GM13977 (cell line): ENCODE results near the gene GNB1L.

Source experiments
- DNase-seq: peaks from one replicate; pipeline ENCODE4 v3.0.0; 2012; ENCODE audit warnings: low spot score
- in situ Hi-C: fragments of 300-500 bp; cut with MboI; formaldehyde crosslinking; loops from one replicate; pipeline ENCODE4 v1.12.0; 2022; ENCODE audit warnings: low sequenced_read_pairs, low pct_unique_long_range_greater_than_20kb, mixed read lengths, inconsistent platforms; ENCODE audit not compliant: unreplicated experiment
- TF ChIP-seq, protein P1 (sequence below): IDR thresholded peaks from 2 replicates; pipeline ENCODE4 v1.5.1; 2012; ENCODE audit warnings: mild to moderate bottlenecking, control low read depth; ENCODE audit not compliant: insufficient read depth; ENCODE audit errors: extremely low read depth, missing control alignments

GNB1L gene

DNA sequence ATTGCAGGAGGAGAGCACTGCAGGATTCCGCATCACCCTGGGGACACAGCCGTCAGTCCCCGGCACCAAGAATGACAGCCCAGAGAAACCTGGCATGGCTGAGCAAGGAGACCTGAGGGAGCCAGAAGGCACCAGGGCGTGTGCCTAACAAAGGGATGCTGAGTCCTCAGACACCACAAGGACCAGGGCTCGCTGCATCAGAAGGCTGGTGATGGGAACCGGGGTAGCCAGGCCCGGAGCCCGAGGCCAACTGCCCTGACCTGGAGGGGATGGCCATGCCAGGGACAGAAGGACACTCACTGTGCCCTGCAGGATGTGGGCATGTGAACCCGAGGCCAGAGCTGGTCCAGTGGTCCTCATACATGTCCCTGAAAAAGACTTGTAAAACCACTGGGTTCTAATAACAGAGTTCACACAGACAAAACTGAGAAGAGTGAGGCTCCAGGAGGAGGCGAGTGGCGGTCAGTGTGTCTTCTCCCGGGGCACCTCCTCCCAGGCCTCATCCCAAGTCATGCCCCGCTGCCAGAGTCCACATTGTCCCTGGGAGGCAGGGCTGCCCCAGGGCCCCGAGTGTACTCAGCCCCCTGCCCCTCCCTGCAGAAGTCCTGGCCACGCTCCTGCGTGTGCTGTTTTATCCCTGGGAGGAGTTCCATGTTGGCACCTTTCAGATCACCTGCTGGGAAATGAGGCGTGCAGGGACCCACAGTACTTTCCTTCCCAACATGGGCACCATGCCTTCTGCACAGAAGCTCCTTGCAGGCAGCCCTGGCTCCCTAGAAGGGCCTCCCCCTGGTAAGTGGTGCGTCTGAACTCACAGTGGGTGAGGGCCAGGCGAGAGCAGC, 51.6 kb downstream of the GNB1L start:
- no peak for DNase-seq
- TF ChIP-seq, protein P1, sequence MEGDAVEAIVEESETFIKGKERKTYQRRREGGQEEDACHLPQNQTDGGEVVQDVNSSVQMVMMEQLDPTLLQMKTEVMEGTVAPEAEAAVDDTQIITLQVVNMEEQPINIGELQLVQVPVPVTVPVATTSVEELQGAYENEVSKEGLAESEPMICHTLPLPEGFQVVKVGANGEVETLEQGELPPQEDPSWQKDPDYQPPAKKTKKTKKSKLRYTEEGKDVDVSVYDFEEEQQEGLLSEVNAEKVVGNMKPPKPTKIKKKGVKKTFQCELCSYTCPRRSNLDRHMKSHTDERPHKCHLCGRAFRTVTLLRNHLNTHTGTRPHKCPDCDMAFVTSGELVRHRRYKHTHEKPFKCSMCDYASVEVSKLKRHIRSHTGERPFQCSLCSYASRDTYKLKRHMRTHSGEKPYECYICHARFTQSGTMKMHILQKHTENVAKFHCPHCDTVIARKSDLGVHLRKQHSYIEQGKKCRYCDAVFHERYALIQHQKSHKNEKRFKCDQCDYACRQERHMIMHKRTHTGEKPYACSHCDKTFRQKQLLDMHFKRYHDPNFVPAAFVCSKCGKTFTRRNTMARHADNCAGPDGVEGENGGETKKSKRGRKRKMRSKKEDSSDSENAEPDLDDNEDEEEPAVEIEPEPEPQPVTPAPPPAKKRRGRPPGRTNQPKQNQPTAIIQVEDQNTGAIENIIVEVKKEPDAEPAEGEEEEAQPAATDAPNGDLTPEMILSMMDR = no peak
- in situ Hi-C loops = loop anchor here (10.0 kb wide), 1 partner anchor 92 kb away; no protein-coding TSS in a partner anchor

DNA sequence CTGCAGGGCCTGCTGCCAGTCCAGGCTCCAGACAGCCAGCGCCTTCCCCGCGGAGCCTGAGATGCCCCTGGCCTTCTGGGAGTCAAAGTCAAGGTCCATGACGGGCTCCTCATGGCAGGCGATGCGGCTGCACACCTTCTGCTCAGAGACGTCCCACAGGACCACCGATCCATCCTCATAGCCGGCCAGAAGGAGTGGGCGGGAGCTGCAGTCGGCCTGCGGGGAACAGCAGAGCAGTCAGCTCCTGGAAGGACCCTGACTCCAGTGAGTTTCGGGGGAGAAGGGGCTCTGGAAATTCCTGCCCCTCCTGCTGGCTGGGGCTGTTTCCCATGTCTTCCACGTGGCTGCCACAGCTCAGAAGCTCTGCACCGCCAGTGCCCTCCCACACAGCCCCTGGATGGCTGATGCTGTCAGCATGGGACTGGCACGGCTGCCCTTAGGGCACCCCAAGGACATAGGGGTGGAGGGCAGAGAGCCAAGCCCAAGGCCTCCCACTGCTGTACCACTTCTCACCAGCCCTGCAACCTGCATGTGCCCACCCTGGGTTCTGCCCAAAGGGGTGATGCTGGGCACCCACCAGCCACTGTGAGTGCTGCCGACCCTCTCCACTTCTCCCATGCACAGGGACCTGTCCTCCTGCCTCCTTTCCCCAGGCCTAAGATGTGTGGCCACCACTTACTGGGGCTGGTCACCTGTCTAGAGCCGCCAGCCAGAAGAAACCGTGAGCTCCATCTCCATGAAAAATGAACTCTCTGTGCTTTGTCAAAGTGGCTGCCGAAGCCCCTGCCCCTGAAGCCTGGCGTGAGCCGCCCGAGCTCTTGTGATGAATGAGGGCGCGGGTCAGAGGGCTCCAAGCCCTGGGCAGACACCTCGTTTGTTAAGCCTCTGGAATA, 52.4 kb downstream of the GNB1L start:
- DNase-seq = no peak
- in situ Hi-C loops = loop anchor here (10.0 kb wide), 1 partner anchor 93 kb away; no protein-coding TSS in a partner anchor
- TF ChIP-seq, protein P1 = no peak

DNA sequence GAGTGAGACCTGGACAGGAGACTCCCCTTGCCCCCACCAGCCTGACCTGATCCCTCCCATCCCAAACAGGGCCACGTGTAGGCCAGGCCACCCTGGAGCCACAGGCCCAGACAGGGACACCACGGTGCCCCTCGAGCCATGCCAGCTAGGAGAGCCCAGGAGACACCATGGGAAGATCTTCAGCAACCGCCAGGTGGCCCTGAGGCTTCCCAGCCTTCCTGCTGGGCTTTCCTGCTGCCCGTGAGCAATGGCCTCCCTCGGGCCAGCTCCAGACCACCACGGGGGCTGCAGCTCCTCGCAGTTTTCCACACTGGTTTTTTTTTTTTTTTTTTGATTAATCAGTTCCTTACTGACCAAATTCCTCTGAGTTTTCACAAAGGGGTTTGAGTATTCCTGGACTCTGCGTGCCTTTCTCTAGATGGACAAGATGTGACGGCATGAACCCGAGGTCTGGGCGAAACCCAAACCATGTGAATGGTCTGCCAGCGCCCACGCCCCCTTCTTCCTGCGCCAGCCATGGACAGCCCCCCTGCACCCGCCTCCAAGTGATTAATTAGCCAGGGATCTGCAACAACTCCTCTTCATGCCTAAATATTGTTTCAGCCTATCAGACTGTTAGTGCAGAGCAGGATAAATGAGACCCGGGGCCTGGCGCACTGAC, 53.2 kb downstream of the GNB1L start:
- TF ChIP-seq, protein P1 = no peak
- in situ Hi-C loops = loop anchor here (10.0 kb wide), 1 partner anchor 93 kb away; no protein-coding TSS in a partner anchor
- DNase-seq = no peak

DNA sequence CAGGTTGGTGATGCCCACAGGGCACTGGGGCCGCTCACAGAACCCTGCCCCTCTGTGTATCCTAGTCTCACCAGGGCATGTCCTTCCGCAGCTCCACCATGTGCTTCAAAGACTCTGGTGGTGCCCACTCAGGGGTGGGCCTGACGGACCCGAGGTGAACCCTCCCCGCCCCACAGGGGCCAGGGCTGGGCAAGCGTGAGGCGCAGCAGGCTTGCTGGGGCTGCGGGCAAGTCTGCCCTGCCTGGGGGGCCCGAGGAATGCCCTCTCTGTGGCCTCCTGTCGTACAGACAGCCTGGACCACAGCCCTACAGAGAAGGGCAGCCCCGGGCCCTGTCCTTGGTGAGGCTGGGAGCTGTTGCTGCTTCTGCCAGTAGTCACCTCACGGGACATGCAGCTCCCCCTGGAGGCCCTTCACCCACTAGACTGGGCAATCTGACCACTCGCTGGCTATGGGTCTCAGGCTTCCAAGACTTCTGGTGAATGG, 53.9 kb downstream of the GNB1L start:
- in situ Hi-C loops = loop anchor here (10.0 kb wide), 1 partner anchor 94 kb away; no protein-coding TSS in a partner anchor
- DNase-seq = no peak
- TF ChIP-seq, protein P1 = no peak

DNA sequence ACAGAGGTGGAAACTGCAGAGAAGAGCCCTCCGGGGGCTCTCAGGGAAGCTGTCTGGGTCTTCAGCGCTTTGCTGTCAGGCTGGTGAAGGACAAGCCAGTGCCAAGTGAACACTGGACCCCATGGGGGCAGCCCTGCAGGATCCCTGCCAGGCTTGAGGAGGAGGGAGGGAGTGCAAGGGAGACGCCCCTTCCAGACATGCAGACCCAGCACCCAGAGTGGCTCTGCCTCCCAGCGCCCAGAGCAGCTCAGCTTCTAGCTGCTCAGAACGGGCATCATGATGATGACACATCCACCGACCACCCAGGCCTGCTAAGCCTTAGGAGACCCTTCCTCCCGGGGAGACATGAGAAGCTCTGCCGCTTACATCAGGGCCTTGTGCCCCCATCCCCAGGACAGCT, 54.4 kb downstream of the GNB1L start:
- in situ Hi-C loops = loop anchor here (10.0 kb wide), 1 partner anchor 94 kb away; no protein-coding TSS in a partner anchor

More for the DNA sequence above, 54.4 kb downstream of the GNB1L start:
- no peak for DNase-seq
- TF ChIP-seq, protein P1 = no peak
